IMR-90 (cell line): ENCODE results near the gene DOCK4. TPM values are rescaled to one million over a fixed set of nuclear protein-coding genes. Genes with fewer than 3 reads are reported as not detected.

Source experiments
- ATAC-seq: fragments of 200-7000 bp; cut with Tn5 transposase; 2 replicates; pipeline ENCODE4 v1.9.1; 2020; ENCODE audit warnings: low read depth, mild to moderate bottlenecking, moderate library complexity
- BruUV-seq: library from RNA; stranded (reverse); fragments of 400-500 nt; replicated peaks from 2 replicates; lab custom pipeline; 2021; lab: Mats Ljungman, UMichigan
- CTCF ChIA-PET: fragments of 300-600 bp; formaldehyde crosslinking; extraction: SDS; loops from one replicate; lab custom pipeline; 2021; ENCODE audit warnings: antibody characterized with exemption; lab: Yijun Ruan, JAX
- POLR2A ChIA-PET: fragments of 300-600 bp; sonication (Branson Sonifier 250); formaldehyde crosslinking; loops from one replicate; lab custom pipeline; 2022; ENCODE audit warnings: antibody characterized with exemption; ENCODE audit not compliant: unreplicated experiment; lab: Charles Lee
- DNase-seq: peaks from one replicate; pipeline ENCODE4 v3.0.0; 2013
- H2AFZ ChIP-seq: replicated peaks from 2 replicates; pipeline ENCODE3; 2013; ENCODE audit warnings: low read length, mild to moderate bottlenecking; ENCODE audit not compliant: poor library complexity
- H2AK5ac ChIP-seq: 2 replicates; pipeline ENCODE4 v1.6.1; 2013; ENCODE audit warnings: low read depth, low read length, inconsistent platforms
- H2AK9ac ChIP-seq: replicated peaks from 2 replicates; pipeline ENCODE3; 2013; ENCODE audit warnings: mild to moderate bottlenecking, low read depth, low read length, moderate library complexity; ENCODE audit not compliant: poor library complexity
- H2BK120ac ChIP-seq: 2 replicates; pipeline ENCODE4 v1.6.1; 2013; ENCODE audit warnings: low read depth, low read length, inconsistent platforms
- H2BK15ac ChIP-seq: 3 replicates; pipeline ENCODE4 v1.6.1; 2013; ENCODE audit warnings: low read depth, low read length, inconsistent platforms
- H2BK20ac ChIP-seq: 2 replicates; pipeline ENCODE4 v1.6.1; 2013; ENCODE audit warnings: low read depth, mild to moderate bottlenecking, inconsistent platforms, low read length, moderate library complexity
- H2BK5ac ChIP-seq: 2 replicates; pipeline ENCODE4 v1.6.1; 2013; ENCODE audit warnings: mild to moderate bottlenecking, low read depth, low read length, inconsistent platforms; ENCODE audit not compliant: poor library complexity, severe bottlenecking
- H3K14ac ChIP-seq: replicated peaks from 2 replicates; pipeline ENCODE4 v1.6.1; 2013; ENCODE audit warnings: low read depth, low read length, inconsistent platforms
- H3K18ac ChIP-seq: 2 replicates; pipeline ENCODE4 v1.6.1; 2013; ENCODE audit warnings: low read depth, low read length, control low read depth
- H3K23ac ChIP-seq: 2 replicates; pipeline ENCODE4 v1.6.1; 2013; ENCODE audit warnings: low read depth, low read length, inconsistent platforms
- H3K27ac ChIP-seq: 2 replicates; pipeline ENCODE4 v1.5.1; 2013; ENCODE audit warnings: mild to moderate bottlenecking, control low read depth, low read length; ENCODE audit not compliant: insufficient read depth
- H3K27me3 ChIP-seq: 2 replicates; pipeline ENCODE4 v1.6.1; 2013; ENCODE audit warnings: low read length; ENCODE audit not compliant: control insufficient read depth, insufficient read depth
- H3K36me3 ChIP-seq: 2 replicates; pipeline ENCODE4 v1.6.1; 2013; ENCODE audit warnings: low read length, mixed read lengths; ENCODE audit not compliant: control insufficient read depth, insufficient read depth
- H3K4ac ChIP-seq: 2 replicates; pipeline ENCODE4 v1.6.1; 2013; ENCODE audit warnings: low read depth, low read length, inconsistent platforms
- H3K4me1 ChIP-seq: 2 replicates; pipeline ENCODE4 v1.6.1; 2013; ENCODE audit warnings: low read length, mixed read lengths; ENCODE audit not compliant: control insufficient read depth, insufficient read depth
- H3K4me2 ChIP-seq: 2 replicates; pipeline ENCODE4 v1.6.1; 2013; ENCODE audit warnings: low read depth, mild to moderate bottlenecking, control low read depth, low read length, moderate library complexity
- H3K4me3 ChIP-seq: 2 replicates; pipeline ENCODE4 v1.5.1; 2013; ENCODE audit warnings: low read depth, mild to moderate bottlenecking, control low read depth, low read length, moderate library complexity; ENCODE audit not compliant: insufficient read depth
- H3K56ac ChIP-seq: 2 replicates; pipeline ENCODE4 v1.6.1; 2013; ENCODE audit warnings: low read length, inconsistent platforms; ENCODE audit not compliant: insufficient read depth; ENCODE audit errors: extremely low read depth
- H3K79me1 ChIP-seq, 2 experiments: 2 replicates each; pipeline ENCODE4 v1.6.1; 2013; ENCODE audit warnings: low read length in 2 of 2, inconsistent platforms in 1 of 2, low read depth in 1 of 2
- H3K9ac ChIP-seq: 2 replicates; pipeline ENCODE4 v1.6.1; 2013; ENCODE audit warnings: low read depth, low read length, control low read depth
- H3K9me1 ChIP-seq: 2 replicates; pipeline ENCODE4 v1.6.1; 2013; ENCODE audit warnings: low read length, inconsistent platforms; ENCODE audit not compliant: insufficient read depth
- H3K9me3 ChIP-seq: 2 replicates; pipeline ENCODE4 v1.6.1; 2013; ENCODE audit warnings: low read length; ENCODE audit not compliant: control insufficient read depth, insufficient read depth
- H4K20me1 ChIP-seq: 2 replicates; pipeline ENCODE4 v1.6.1; 2013; ENCODE audit warnings: low read length, inconsistent platforms; ENCODE audit not compliant: insufficient read depth
- H4K5ac ChIP-seq: 2 replicates; pipeline ENCODE4 v1.6.1; 2013; ENCODE audit warnings: mild to moderate bottlenecking, low read depth, low read length, control low read depth
- H4K8ac ChIP-seq, 2 experiments: 2 replicates each; pipeline ENCODE4 v1.6.1; 2013; ENCODE audit warnings: low read depth in 2 of 2, low read length in 2 of 2, control low read depth in 1 of 2, inconsistent platforms in 1 of 2
- H4K91ac ChIP-seq: 2 replicates; pipeline ENCODE4 v1.6.1; 2013; ENCODE audit warnings: low read depth, low read length, inconsistent platforms; ENCODE audit not compliant: insufficient read depth
- BHLHE40 ChIP-seq: fragments of 150-350 bp; IDR thresholded peaks from 2 replicates; pipeline ENCODE4 v1.6.1; 2016; ENCODE audit warnings: mild to moderate bottlenecking, low read depth, low read length
- CEBPB ChIP-seq: IDR thresholded peaks from 2 replicates; pipeline ENCODE4 v1.6.1; 2012; ENCODE audit warnings: low read depth, low read length, improper control_type of control experiment
- CHD1 ChIP-seq: IDR thresholded peaks from 2 replicates; pipeline ENCODE4 v1.6.1; 2012; ENCODE audit warnings: low read depth, low read length, improper control_type of control experiment
- CTCF ChIP-seq: conservative IDR thresholded peaks from 2 replicates; pipeline ENCODE4 v1.5.1; 2012; ENCODE audit warnings: mild to moderate bottlenecking, low read depth, low read length, improper control_type of control experiment
- ELK1 ChIP-seq: fragments of 150-350 bp; IDR thresholded peaks from 2 replicates; pipeline ENCODE4 v1.6.1; 2016; ENCODE audit warnings: low read depth, mild to moderate bottlenecking, low read length, moderate library complexity, borderline replicate concordance
- MAZ ChIP-seq: IDR thresholded peaks from 2 replicates; pipeline ENCODE4 v1.6.1; 2012; ENCODE audit warnings: low read depth, mild to moderate bottlenecking, low read length, improper control_type of control experiment, moderate library complexity, borderline replicate concordance
- NFE2L2 ChIP-seq: fragments of 150-350 bp; IDR thresholded peaks from 2 replicates; pipeline ENCODE4 v1.6.1; 2016; ENCODE audit warnings: low read depth, mild to moderate bottlenecking, low read length
- RCOR1 ChIP-seq: IDR thresholded peaks from 2 replicates; pipeline ENCODE4 v1.6.1; 2012; ENCODE audit warnings: mild to moderate bottlenecking, low read length, improper control_type of control experiment; ENCODE audit not compliant: insufficient replicate concordance
- RFX5 ChIP-seq: IDR thresholded peaks from 2 replicates; pipeline ENCODE4 v1.8.0; 2012; ENCODE audit warnings: low read depth, mild to moderate bottlenecking, low read length, moderate library complexity
- SMC3 ChIP-seq: fragments of 150-350 bp; IDR thresholded peaks from 2 replicates; pipeline ENCODE4 v1.6.1; 2016; ENCODE audit warnings: low read depth, mild to moderate bottlenecking, antibody characterized with exemption, low read length, moderate library complexity
- USF2 ChIP-seq: fragments of 150-350 bp; IDR thresholded peaks from 2 replicates; pipeline ENCODE4 v1.6.1; 2017; ENCODE audit warnings: mild to moderate bottlenecking, antibody characterized with exemption, low read length, low read depth
- WGBS, 2 experiments: methylation state at CpG; one replicate each; pipeline versions ENCODE4 v1.1.5 to v1.1.7; 2013; ENCODE audit warnings: missing lambda C conversion rate in 2 of 2; ENCODE audit not compliant: insufficient read length in 1 of 2; ENCODE audit errors: extremely low coverage in 2 of 2; 5-methylcytosine and 5-hydroxymethylcytosine counted together
- dilution Hi-C: fragments of 300-500 bp; cut with HindIII; formaldehyde crosslinking; loops from one replicate; pipeline ENCODE4 v1.14.3; 2018; ENCODE audit warnings: low sequenced_read_pairs; ENCODE audit not compliant: unreplicated experiment
- in situ Hi-C: fragments of 300-500 bp; cut with MboI; formaldehyde crosslinking; loops from 3 replicates; pipeline ENCODE4 v1.14.3; 2019; ENCODE audit warnings: low sequenced_read_pairs, inconsistent platforms, mixed read lengths
- intact Hi-C: fragments of 100-400 bp; cut with micrococcal nuclease; formaldehyde crosslinking; loops from 2 replicates; pipeline ENCODE4 v1.10.0; 2022
- polyA plus RNA-seq, 3 experiments: library from polyadenylated mRNA; depleted of rRNA; stranded (reverse); fragments of >200 nt; gene quantifications; 2 replicates each; pipeline ENCODE4 v1.2.3, GENCODE V29; 2012; ENCODE audit warnings: low replicate concordance in 1 of 3
- total RNA-seq: library from RNA; depleted of rRNA; stranded (reverse); fragments of >200 nt; gene quantifications from 2 replicates; pipeline ENCODE4 v1.2.3, GENCODE V29; 2012

Gene DOCK4
- total and polyA plus RNA-seq, 2 of the 4 experiments (the other 2 are of a cell fraction) = 4.4 to 12.2 TPM

- Histone ChIP-seq H3K9me3 (0 out of 2 replicates have a peak, but pooled peaks cover 3% of the 10 kb centered on the region), H2BK15ac (no peak overlapping the region), H2AK5ac (no peak overlapping the region), H4K91ac (no peak overlapping the region), H3K4me2 (no peak overlapping the region), H2BK5ac (no peak overlapping the region), H3K36me3 (peaks cover 15% of the 10 kb centered on the region), H3K4ac (no peak overlapping the region), H2AFZ (no peak overlapping the region), H3K18ac (no peak overlapping the region), H3K14ac (no peak overlapping the region), H2BK20ac (no peak overlapping the region), H3K79me1 (no peaks in the 10 kb centered on the region), H2AK9ac (no peak overlapping the region), H4K8ac (no peak overlapping the region), H4K5ac (no peak overlapping the region), H3K4me3 (no peak overlapping the region), H3K27ac (no peak overlapping the region), H2BK120ac (no peak overlapping the region), H3K23ac (no peak overlapping the region), H3K4me1 (no peaks in the 10 kb centered on the region), H4K20me1 (no peaks in the 10 kb centered on the region), H3K27me3 (no peaks in the 10 kb centered on the region), H3K9me1 (no peaks in the 10 kb centered on the region), H3K9ac (no peak overlapping the region), H3K56ac (no peak overlapping the region)
- BruUV-seq = no TSS peak
- dilution Hi-C loops = no loop called here
- WGBS, 2 experiments = no CpG with 5 or more reads among the region's 6 CpGs
- TF ChIP-seq CTCF (no peak), SMC3 (no peak), BHLHE40 (no peak), MAZ (no peak), CHD1 (no peak), RCOR1 (no peak), ELK1 (no peak), CEBPB (no peak), RFX5 (no peak), USF2 (no peak), NFE2L2 (no peak)
- CTCF ChIA-PET = no interaction called here
- in situ Hi-C loops = no loop called here
- intact Hi-C loops = no loop called here
- no peak for ATAC-seq
- DNase-seq = no peak
- POLR2A ChIA-PET = no interaction called here
These were observed 359.3 kb downstream of the DOCK4 start for GRCh38 chr7:111846898-111847297.
